Loucy (cell line): ENCODE measurements around the gene MYO9A.

Experiments used
- H2AFZ ChIP-seq: fragments of 200-600 bp; sonication (generic); 2 replicates; pipeline ENCODE4 v1.6.0; 2016; ENCODE audit warnings: antibody characterized with exemption, mild to moderate bottlenecking, low read length, moderate library complexity
- H3F3A ChIP-seq: fragments of 200-600 bp; 2 replicates; pipeline ENCODE4 v1.6.0; 2016; ENCODE audit warnings: antibody characterized with exemption, low read depth, mild to moderate bottlenecking
- H3K27me3 ChIP-seq: fragments of 200-600 bp; sonication (generic); 2 replicates; pipeline ENCODE4 v1.6.1; 2014; ENCODE audit warnings: low read length, mild to moderate bottlenecking; ENCODE audit not compliant: insufficient read depth, poor library complexity, severe bottlenecking
- H3K36me3 ChIP-seq: fragments of 200-600 bp; sonication (generic); 2 replicates; pipeline ENCODE4 v1.6.1; 2016; ENCODE audit warnings: low read length; ENCODE audit not compliant: insufficient read depth
- H3K4me1 ChIP-seq: fragments of 200-600 bp; sonication (generic); 2 replicates; pipeline ENCODE4 v1.5.1; 2014; ENCODE audit warnings: low read length, mild to moderate bottlenecking; ENCODE audit not compliant: insufficient read depth, poor library complexity, severe bottlenecking
- H3K4me2 ChIP-seq: fragments of 200-600 bp; sonication (generic); 2 replicates; pipeline ENCODE4 v1.6.0; 2014; ENCODE audit warnings: antibody characterized with exemption, low read length, low read depth, mild to moderate bottlenecking; ENCODE audit not compliant: poor library complexity, severe bottlenecking
- H3K4me3 ChIP-seq: fragments of 200-600 bp; sonication (generic); 2 replicates; pipeline ENCODE4 v1.5.1; 2014; ENCODE audit warnings: low read length, mild to moderate bottlenecking, mixed read lengths; ENCODE audit not compliant: poor library complexity, severe bottlenecking
- H3K79me2 ChIP-seq: fragments of 200-600 bp; sonication (generic); 2 replicates; pipeline ENCODE4 v1.6.1; 2014; ENCODE audit warnings: low read length; ENCODE audit not compliant: insufficient read depth
- H3K9ac ChIP-seq: fragments of 200-600 bp; sonication (generic); 2 replicates; pipeline ENCODE4 v1.6.0; 2014; ENCODE audit warnings: mild to moderate bottlenecking, low read depth, low read length, moderate library complexity; ENCODE audit not compliant: poor library complexity, severe bottlenecking
- H3K9me2 ChIP-seq: fragments of 200-600 bp; sonication (generic); replicated peaks from 2 replicates; pipeline ENCODE4 v1.6.1; 2016; ENCODE audit warnings: low read depth, low read length, mixed read lengths
- H3K9me3 ChIP-seq: fragments of 200-600 bp; sonication (generic); 2 replicates; pipeline ENCODE4 v1.6.1; 2014; ENCODE audit warnings: mild to moderate bottlenecking, antibody characterized with exemption, low read length, low read depth; ENCODE audit not compliant: insufficient read depth
- H4K20me1 ChIP-seq: fragments of 200-600 bp; sonication (generic); 2 replicates; pipeline ENCODE4 v1.6.0; 2014; ENCODE audit warnings: antibody characterized with exemption, low read length, mild to moderate bottlenecking; ENCODE audit not compliant: insufficient read depth, poor library complexity, severe bottlenecking
- EZH2phosphoT487 ChIP-seq: fragments of 200-600 bp; IDR thresholded peaks from 2 replicates; pipeline ENCODE4 v1.6.1; 2018; ENCODE audit warnings: antibody characterized with exemption, mild to moderate bottlenecking, moderate library complexity, borderline replicate concordance
- TF ChIP-seq, protein P1 (sequence below): fragments of 200-600 bp; sonication (generic); conservative IDR thresholded peaks from 2 replicates; pipeline ENCODE4 v1.5.1; 2014; ENCODE audit warnings: mild to moderate bottlenecking, antibody characterized with exemption, low read length

Gene MYO9A

DNA sequence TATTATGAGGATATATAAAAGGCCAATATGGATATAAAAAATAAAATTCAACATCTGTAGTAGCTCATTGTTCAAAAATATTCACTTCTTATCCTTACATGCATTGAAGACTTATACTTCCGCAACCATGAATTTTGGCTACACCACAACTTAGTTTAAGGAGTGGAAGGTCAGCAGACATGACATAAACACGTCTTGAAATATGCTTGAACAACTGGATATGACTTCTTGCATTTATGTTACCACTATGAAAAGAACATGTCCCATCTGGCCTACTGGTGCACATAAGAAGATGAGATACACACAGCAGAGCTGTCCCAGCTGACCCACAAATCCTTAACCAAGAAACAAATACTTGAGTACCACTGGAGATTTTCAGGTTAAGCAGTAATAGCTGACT is 52.1 kb downstream of the MYO9A start:
- no peaks in the 10 kb centered on the region for H3K27me3 ChIP-seq
- no peaks in the 10 kb centered on the region for H3K9me2 ChIP-seq
- TF ChIP-seq, protein P1, sequence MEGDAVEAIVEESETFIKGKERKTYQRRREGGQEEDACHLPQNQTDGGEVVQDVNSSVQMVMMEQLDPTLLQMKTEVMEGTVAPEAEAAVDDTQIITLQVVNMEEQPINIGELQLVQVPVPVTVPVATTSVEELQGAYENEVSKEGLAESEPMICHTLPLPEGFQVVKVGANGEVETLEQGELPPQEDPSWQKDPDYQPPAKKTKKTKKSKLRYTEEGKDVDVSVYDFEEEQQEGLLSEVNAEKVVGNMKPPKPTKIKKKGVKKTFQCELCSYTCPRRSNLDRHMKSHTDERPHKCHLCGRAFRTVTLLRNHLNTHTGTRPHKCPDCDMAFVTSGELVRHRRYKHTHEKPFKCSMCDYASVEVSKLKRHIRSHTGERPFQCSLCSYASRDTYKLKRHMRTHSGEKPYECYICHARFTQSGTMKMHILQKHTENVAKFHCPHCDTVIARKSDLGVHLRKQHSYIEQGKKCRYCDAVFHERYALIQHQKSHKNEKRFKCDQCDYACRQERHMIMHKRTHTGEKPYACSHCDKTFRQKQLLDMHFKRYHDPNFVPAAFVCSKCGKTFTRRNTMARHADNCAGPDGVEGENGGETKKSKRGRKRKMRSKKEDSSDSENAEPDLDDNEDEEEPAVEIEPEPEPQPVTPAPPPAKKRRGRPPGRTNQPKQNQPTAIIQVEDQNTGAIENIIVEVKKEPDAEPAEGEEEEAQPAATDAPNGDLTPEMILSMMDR: no peak
- TF ChIP-seq EZH2phosphoT487: no peak
- no peaks in the 10 kb centered on the region; the same call in 1 of the 2 replicates for H3K9me3 ChIP-seq
- no peak overlapping the region for H3K4me2 ChIP-seq
- H3K4me3 ChIP-seq: no peak overlapping the region
- peaks cover 14% of the 10 kb centered on the region for H3K4me1 ChIP-seq
- H3K79me2 ChIP-seq: peaks cover 80% of the 10 kb centered on the region
- H3K9ac ChIP-seq: no peak overlapping the region
- H2AFZ ChIP-seq: no peak overlapping the region
- no peaks in the 10 kb centered on the region for H4K20me1 ChIP-seq
- H3F3A ChIP-seq: no peaks in the 10 kb centered on the region
- H3K36me3 ChIP-seq: 0 out of 2 replicates have a peak, but pooled peaks cover 9% of the 10 kb centered on the region

GRCh38 chr15:72063186-72063585 is 54.8 kb downstream of the MYO9A start:
- Histone ChIP-seq H3K79me2 (peaks cover 62% of the 10 kb centered on the region), H4K20me1 (no peaks in the 10 kb centered on the region), H3K4me3 (no peak overlapping the region), H3K27me3 (no peaks in the 10 kb centered on the region), H3K9ac (no peak overlapping the region), H3K9me3 (no peaks in the 10 kb centered on the region; the same call in 1 of the 2 replicates), H2AFZ (no peak overlapping the region), H3K36me3 (0 out of 2 replicates have a peak, but pooled peaks cover 9% of the 10 kb centered on the region), H3K4me1 (peaks cover 8% of the 10 kb centered on the region), H3K4me2 (no peak overlapping the region), H3K9me2 (no peaks in the 10 kb centered on the region), H3F3A (no peaks in the 10 kb centered on the region)
- TF ChIP-seq, protein P1: no peak
- TF ChIP-seq EZH2phosphoT487: no peak

DNA sequence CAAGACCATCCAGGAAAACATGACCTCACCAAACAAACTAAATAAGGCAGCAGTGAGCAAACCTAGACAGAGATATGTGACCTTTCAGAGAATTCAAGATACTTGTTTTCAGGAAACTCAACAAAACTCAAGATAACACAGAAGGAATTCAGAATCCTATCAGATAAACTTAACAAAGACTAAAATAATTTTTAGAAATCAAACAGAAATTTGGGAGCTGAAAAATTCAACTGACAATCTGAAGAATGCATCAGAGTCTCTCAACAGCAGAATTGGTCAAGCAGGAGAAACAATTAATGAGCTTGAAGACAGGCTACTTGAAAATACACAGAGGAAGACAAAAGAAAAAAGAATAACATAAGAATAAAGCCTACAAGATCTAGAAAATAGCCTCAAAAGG is 55.6 kb downstream of the MYO9A start:
- no peak overlapping the region for H3K4me3 ChIP-seq
- H3K9me3 ChIP-seq: no peaks in the 10 kb centered on the region; the same call in 1 of the 2 replicates
- no peak overlapping the region for H3K9ac ChIP-seq
- no peaks in the 10 kb centered on the region for H4K20me1 ChIP-seq
- H3K27me3 ChIP-seq: no peaks in the 10 kb centered on the region
- no peaks in the 10 kb centered on the region for H3F3A ChIP-seq
- H3K9me2 ChIP-seq: no peaks in the 10 kb centered on the region
- H2AFZ ChIP-seq: no peak overlapping the region
- TF ChIP-seq EZH2phosphoT487: no peak
- TF ChIP-seq, protein P1: no peak
- H3K4me1 ChIP-seq: peaks cover 16% of the 10 kb centered on the region
- H3K4me2 ChIP-seq: no peak overlapping the region
- H3K79me2 ChIP-seq: peaks cover 69% of the 10 kb centered on the region
- 0 out of 2 replicates have a peak, but pooled peaks cover 9% of the 10 kb centered on the region for H3K36me3 ChIP-seq
